Sigmoid colon (tissue), 7 donors: Measurements from ENCODE around the gene LGR6. TPM values are rescaled to one million over a fixed set of nuclear protein-coding genes. Genes with fewer than 3 reads are reported as not detected.
"Not testable (repeated sequence)": the region's sequence is repeated elsewhere in the genome, so short reads cannot be mapped to it uniquely, and the experiment has no call there.

ENCODE experiments used
- DNase-seq: peaks from one replicate; pipeline ENCODE4 v3.0.0-alpha.2; 2019
- H3K27ac ChIP-seq, 4 donors: fragments of 200-600 bp; sonication (generic); one replicate each; pipeline ENCODE4 v1.5.1; 2016 to 2019; ENCODE audit warnings: mild to moderate bottlenecking in 1 of 4
- H3K27me3 ChIP-seq, 3 donors: fragments of 200-600 bp; sonication (generic); one replicate each; pipeline ENCODE4 v1.5.1; 2019; ENCODE audit warnings: mild to moderate bottlenecking in 1 of 3
- H3K36me3 ChIP-seq, 4 donors: fragments of 200-600 bp; sonication (generic); one replicate each; pipeline ENCODE4 v1.5.1; 2016 to 2019
- H3K4me1 ChIP-seq, 4 donors: fragments of 200-600 bp; sonication (generic); one replicate each; pipeline ENCODE4 v1.5.1; 2017 to 2019
- H3K4me3 ChIP-seq, 4 donors: fragments of 200-600 bp; sonication (generic); one replicate each; pipeline ENCODE4 v1.5.1; 2017 to 2019; ENCODE audit warnings: mild to moderate bottlenecking in 2 of 4, moderate library complexity in 1 of 4
- H3K9me3 ChIP-seq, 4 donors: fragments of 200-600 bp in 3 of 4; sonication (generic) in 3 of 4; one replicate each; pipeline versions ENCODE4 v1.5.1 to v1.6.1; 2013 to 2019
- EP300 ChIP-seq, 4 donors: sonication (generic); formaldehyde crosslinking; IDR thresholded peaks; one replicate each; pipeline ENCODE4 v1.6.1; 2017; ENCODE audit warnings: antibody characterized with exemption in 4 of 4
- POLR2A ChIP-seq, 2 donors: fragments of 450-650 bp; IDR thresholded peaks; one replicate each; pipeline ENCODE4 v1.6.1; 2016; ENCODE audit warnings: antibody characterized with exemption in 2 of 2, mild to moderate bottlenecking in 2 of 2, moderate library complexity in 2 of 2
- POLR2AphosphoS5 ChIP-seq, 4 donors: sonication (generic); formaldehyde crosslinking; IDR thresholded peaks; one replicate each; pipeline ENCODE4 v1.6.1; 2017; ENCODE audit warnings: antibody characterized with exemption in 4 of 4
- WGBS, 2 donors: extraction: QIAGEN DNeasy Blood & Tissue Kit; methylation state at CpG; one replicate each; pipeline ENCODE4 v1.1.7; 2013; 5-methylcytosine and 5-hydroxymethylcytosine counted together
- intact Hi-C: fragments of 100-400 bp; cut with DNase I; formaldehyde crosslinking; loops from one replicate; pipeline ENCODE4 v1.15.1; 2023
- polyA plus RNA-seq, 3 donors: library from polyadenylated mRNA; stranded (reverse); fragments of 200-250 nt; gene quantifications; one replicate each; pipeline ENCODE4 v1.2.3, GENCODE V29; 2013
- total RNA-seq, 4 donors: library from RNA; depleted of rRNA; stranded (reverse); fragments of >200 nt; gene quantifications; one replicate each; pipeline ENCODE4 v1.1.0, GENCODE V29; 2016
- TF ChIP-seq, protein P1 (sequence below), 4 experiments: fragments of 450-650 bp in 3 of 4; fragments of 200-600 bp in 1 of 4; IDR thresholded peaks; one replicate each; pipeline ENCODE4 v1.5.1; 2016 to 2019; ENCODE audit warnings: antibody characterized with exemption in 4 of 4, mild to moderate bottlenecking in 3 of 4, moderate library complexity in 2 of 4
- donor health status: healthy with polysubstance abuse.
- donor health status: Bipolar disorder and iron deficiency.
- donor health status: healthy.

Gene LGR6
- total and polyA plus RNA-seq, 7 donors: 0.14 to 1.0 (median 0.28) TPM; not detected in 4

DNA sequence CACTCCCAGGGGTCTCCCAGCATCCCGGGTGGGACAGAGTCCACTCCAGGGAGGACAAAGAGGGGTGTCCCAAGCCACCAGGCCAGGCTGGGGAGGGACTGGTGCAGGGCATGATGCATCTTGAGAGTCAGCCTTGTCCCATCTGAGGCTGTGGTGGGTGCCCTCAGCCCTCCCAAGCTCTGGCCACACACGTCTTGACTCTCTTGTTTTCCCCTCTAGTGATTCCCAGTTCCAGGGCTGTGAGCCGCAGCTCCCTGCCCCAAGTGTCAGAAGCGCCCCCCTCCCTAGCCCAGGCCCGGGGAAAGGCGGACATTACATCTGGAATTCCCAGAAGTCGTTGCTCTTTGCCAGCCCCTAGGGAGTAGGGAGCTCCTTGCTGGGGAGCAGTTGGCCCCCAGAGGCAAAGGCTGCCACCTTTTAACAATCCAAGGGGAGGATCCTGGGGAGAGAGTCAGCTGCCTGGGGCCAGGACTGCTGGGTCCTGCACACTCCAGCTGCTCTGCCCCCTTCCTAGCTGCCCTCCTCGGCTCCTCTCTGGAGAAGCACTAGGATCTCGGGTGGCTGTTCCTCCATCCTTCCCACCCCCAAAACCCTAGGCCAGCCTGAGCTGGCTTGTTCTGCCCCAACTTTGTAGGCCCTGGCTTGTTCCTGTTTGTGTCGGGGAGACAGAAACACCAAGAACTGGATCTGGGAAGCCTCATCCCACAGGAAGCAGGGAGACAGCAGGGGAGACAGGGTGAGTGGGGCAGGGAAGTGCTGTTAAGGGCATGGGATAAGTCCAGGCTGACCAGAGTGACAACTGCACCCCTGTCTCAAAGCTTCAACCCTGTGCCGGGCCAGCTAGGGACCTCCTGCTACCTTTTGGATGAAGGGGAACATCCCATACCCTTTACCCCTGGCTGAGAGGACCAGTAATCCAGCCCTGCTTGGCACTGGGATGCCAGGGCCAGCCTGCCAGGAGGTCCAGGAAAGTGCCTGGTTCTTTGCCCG is 30.0 kb upstream of the LGR6 start:
- intact Hi-C loops: no loop called here
- H3K27ac ChIP-seq: no peak overlapping the region
- no peaks in the 10 kb centered on the region for H3K36me3 ChIP-seq
- H3K9me3 ChIP-seq: no peaks in the 10 kb centered on the region
- H3K4me3 ChIP-seq: no peak overlapping the region
- H3K27me3 ChIP-seq: no peaks in the 10 kb centered on the region
- no peak for TF ChIP-seq EP300 (IDR thresholded peaks at IDR 0.05)
- no peak for TF ChIP-seq POLR2A (IDR thresholded peaks at IDR 0.05)
- TF ChIP-seq, protein P1, sequence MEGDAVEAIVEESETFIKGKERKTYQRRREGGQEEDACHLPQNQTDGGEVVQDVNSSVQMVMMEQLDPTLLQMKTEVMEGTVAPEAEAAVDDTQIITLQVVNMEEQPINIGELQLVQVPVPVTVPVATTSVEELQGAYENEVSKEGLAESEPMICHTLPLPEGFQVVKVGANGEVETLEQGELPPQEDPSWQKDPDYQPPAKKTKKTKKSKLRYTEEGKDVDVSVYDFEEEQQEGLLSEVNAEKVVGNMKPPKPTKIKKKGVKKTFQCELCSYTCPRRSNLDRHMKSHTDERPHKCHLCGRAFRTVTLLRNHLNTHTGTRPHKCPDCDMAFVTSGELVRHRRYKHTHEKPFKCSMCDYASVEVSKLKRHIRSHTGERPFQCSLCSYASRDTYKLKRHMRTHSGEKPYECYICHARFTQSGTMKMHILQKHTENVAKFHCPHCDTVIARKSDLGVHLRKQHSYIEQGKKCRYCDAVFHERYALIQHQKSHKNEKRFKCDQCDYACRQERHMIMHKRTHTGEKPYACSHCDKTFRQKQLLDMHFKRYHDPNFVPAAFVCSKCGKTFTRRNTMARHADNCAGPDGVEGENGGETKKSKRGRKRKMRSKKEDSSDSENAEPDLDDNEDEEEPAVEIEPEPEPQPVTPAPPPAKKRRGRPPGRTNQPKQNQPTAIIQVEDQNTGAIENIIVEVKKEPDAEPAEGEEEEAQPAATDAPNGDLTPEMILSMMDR (IDR thresholded peaks at IDR 0.05): no peak
- no peak for TF ChIP-seq POLR2AphosphoS5 (IDR thresholded peaks at IDR 0.05)
- DNase-seq: no peak
- peaks cover 0 to 3% (median 0%) of the 10 kb centered on the region in 4 donors for H3K4me1 ChIP-seq
- WGBS, 2 donors: 78 to 83% methylated on average over 12 of the region's 12 CpGs

DNA sequence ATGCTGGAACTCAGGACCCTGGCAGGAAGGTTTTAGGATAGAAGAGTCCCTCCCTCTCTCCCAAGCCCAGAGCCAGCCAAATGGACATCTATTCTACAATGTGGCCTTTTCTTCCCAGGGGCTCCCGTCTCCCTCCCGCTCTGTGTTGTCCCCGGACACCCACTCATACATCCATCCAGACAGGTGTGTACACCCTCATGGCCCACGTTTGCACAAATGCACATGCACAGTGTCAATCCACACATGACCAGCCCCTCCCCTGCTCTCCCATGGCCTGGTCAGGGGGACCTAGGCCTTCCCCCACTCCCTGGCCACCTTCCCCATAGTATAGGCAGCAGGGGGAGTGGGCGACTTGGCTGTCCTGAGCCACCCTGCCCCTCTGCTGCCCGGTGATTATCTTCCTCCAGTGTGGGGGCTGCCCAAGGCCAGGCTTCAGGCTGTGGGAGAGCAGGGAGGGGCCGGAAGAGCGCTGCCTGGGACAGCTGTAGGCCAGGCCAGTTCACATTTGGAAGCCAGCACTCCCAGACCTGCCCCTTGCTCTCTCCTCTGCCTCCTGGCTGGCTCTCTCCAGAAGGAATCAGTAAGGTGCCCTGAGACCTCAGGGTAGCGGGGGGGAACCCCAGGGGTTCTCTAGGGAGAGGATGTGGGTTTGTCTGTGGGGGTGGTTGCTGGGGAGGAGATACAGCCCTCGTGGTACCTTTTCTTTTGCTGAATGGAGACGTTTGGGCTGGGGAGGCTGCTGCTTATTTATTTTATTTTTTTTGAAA is 29.1 kb upstream of the LGR6 start:
- Histone ChIP-seq H3K36me3 (no peaks in the 10 kb centered on the region), H3K4me1 (peaks cover 0 to 3% (median 0%) of the 10 kb centered on the region in 4 donors), H3K9me3 (no peaks in the 10 kb centered on the region), H3K4me3 (no peak overlapping the region), H3K27ac (no peak overlapping the region), H3K27me3 (no peaks in the 10 kb centered on the region)
- DNase-seq: no peak
- WGBS, 2 donors: 57 to 75% methylated on average over 11 of the region's 11 CpGs
- intact Hi-C loops: no loop called here
- TF ChIP-seq POLR2AphosphoS5 (IDR thresholded peaks at IDR 0.05) (no peak), EP300 (IDR thresholded peaks at IDR 0.05) (no peak), POLR2A (IDR thresholded peaks at IDR 0.05) (no peak)
- TF ChIP-seq, protein P1 (IDR thresholded peaks at IDR 0.05): no peak

DNA sequence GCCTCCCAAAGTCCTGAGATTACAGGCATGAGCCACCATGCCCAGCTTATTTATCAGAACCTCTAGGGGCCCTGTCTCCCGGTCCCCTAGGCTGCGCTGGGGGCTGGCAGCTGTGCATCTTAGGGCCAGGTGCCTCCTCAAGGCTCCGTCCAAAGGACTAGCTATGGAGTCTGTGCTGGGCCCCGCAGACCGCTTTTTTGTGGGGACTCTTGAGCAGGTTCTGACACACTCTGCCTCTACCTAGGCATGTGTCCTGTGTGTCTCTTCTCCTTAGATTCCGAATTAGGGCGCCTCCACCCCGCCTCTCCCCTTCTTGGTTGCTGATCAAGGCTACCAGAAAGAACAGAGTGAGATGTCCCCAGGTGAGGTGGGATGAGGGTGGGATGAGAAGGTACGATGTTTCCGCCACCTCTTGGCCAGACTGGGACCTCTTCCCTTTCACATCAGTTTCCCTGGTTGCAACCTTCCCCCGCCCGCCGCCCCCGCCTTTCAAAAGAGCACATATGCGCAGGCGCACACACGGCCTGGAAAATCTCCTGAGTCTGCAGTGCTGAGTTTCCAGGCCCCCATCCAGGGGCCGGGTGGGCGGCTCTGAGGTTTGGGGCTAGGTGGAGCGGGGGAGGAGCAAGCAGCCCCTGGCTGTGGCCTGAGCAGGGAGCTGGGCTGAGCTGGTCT is 28.2 kb upstream of the LGR6 start:
- Histone ChIP-seq H3K27me3 (no peaks in the 10 kb centered on the region), H3K36me3 (no peaks in the 10 kb centered on the region), H3K4me1 (peaks cover 0 to 3% (median 0%) of the 10 kb centered on the region in 4 donors), H3K9me3 (no peaks in the 10 kb centered on the region), H3K27ac (no peak overlapping the region), H3K4me3 (no peak overlapping the region)
- WGBS, 2 donors: 77 to 88% methylated on average over 20 of the region's 20 CpGs
- intact Hi-C loops: no loop called here
- DNase-seq: no peak
- TF ChIP-seq POLR2AphosphoS5 (IDR thresholded peaks at IDR 0.05): no peak
- no peak for TF ChIP-seq EP300 (IDR thresholded peaks at IDR 0.05)
- no peak for TF ChIP-seq POLR2A (IDR thresholded peaks at IDR 0.05)
- TF ChIP-seq, protein P1 (IDR thresholded peaks at IDR 0.05): no peak

DNA sequence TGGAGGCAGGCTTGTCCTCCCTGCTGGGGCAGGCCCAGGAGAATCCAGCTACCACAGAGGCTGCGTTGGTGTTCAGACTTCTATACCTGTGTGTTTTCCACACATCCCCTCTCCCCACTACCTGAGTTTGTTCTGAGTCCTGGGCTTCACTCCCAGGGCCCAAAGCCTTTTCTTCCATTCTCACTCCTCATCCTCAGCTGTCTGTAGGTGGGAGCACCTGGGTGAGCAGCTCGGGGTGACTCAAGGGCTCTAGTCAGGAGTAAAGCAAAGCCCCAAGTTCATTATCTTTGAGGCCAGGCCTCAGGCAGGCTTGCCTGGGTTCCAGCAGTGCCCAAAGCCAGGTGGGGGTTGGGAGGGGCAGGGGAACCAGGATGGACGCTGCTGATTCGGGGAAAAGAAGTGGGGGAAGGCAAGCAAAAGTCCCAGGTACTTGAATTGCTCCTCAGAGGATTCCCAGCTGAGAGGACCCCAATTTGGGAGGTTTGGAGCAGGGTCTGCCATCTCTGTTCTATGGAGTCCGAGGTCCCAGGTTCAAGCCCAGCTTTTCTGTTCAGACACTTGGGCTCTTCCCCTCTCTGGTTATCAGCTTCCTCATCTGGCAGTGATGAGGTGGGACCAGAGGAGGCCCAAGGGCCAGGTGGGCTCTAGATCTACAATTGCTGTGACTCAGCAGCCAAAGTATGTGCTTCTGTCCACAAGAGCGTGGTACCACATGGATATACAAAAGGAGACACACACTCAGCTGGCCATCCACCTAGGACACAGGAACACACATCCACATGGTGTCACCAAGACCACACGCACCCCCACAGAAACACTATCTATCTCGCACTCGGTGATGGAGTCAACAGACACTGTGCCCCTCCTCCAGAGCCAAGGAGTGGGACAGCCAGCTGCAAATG is 27.4 kb upstream of the LGR6 start:
- Histone ChIP-seq H3K27ac (no peak overlapping the region), H3K36me3 (no peaks in the 10 kb centered on the region), H3K27me3 (no peaks in the 10 kb centered on the region), H3K4me3 (no peak overlapping the region), H3K4me1 (peaks cover 0 to 3% (median 0%) of the 10 kb centered on the region in 4 donors), H3K9me3 (no peaks in the 10 kb centered on the region)
- intact Hi-C loops: no loop called here
- WGBS, 2 donors: 91% methylated on average over 9 of the region's 9 CpGs
- no peak for DNase-seq
- no peak for TF ChIP-seq EP300 (IDR thresholded peaks at IDR 0.05)
- TF ChIP-seq, protein P1 (IDR thresholded peaks at IDR 0.05): no peak

DNA sequence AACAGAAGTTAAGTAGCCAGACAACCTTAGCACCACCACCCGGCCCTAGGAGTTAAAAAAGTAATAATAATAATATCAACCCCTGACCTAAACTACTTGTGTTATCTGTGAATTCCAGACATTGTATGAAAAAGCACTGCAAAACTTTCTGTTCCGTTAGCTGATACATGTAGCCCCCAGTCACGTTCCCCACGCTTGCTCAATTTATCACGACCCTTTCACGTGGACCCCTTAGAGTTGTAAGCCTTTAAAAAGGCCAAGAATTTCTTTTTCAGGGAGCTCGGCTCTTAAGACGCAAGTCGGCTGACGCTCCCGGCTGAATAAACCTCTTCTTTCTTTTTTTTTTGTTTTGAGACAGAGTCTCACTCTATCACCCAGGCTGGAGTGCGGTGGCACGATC is 26.5 kb upstream of the LGR6 start:
- H3K4me1 ChIP-seq, H3K27me3 ChIP-seq, intact Hi-C loops, H3K9me3 ChIP-seq, H3K27ac ChIP-seq, DNase-seq, H3K4me3 ChIP-seq, H3K36me3 ChIP-seq: not testable (repeated sequence)
- 89 to 92% methylated on average over 13 of the region's 13 CpGs for WGBS, 2 donors
